HL-60 (cell line): ENCODE results near the gene DLEU7.
A peak's percentile ranks its signal among the peaks of the same experiment; 100 is the strongest.

Experiments
- CTCF ChIP-seq: IDR thresholded peaks from one replicate; pipeline ENCODE4 v1.5.1; 2011; ENCODE audit warnings: low read length, control low read depth, inconsistent platforms; ENCODE audit not compliant: insufficient read depth
- GABPA ChIP-seq: IDR thresholded peaks from 2 replicates; pipeline ENCODE4 v1.6.1; 2012; ENCODE audit warnings: low read depth
- POLR2AphosphoS5 ChIP-seq: IDR thresholded peaks from 2 replicates; pipeline ENCODE4 v1.6.1; 2012; ENCODE audit warnings: low read depth
- SPI1 ChIP-seq: IDR thresholded peaks from 2 replicates; pipeline ENCODE4 v1.6.1; 2012; ENCODE audit warnings: low read depth, mild to moderate bottlenecking, borderline replicate concordance

DNA sequence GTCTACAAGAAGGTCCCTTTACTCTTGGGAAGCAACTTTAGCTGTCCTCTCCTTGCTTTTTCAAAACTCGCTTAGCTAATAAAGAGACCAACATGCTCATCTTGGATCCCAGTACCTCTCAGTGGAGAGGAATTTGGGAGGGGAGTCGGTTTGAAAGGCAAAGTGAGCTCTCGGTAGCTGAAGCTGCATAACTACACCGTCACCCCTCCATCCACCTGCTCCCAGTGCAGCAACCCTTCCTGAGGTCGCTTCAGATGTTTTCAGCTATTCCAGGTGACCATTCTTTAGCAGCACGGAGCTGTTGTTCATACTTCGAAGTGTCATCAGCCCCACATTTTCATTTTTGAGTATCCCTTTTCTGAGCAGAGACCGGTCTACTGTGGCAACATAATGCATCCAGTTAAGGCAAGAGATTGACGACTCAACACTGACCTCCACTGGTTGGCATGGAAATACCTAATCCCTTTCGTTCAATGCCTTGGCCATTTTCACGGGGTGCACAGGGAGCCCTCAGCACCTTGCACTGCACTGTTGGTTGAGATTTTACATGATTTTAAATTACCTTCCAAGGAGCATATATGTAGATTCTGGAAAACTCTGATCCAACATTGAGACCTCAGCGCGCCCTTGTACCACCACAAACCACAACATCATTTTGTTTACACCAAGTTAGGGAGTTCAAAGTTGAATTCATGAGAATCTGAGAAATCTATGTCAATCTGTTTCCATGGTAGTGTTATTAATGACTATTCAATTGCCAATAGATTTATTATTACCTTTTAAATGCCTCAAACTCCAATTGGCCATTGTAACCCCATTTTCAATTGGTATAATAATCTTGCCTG, 42.2 kb downstream of the DLEU7 start:
- TF ChIP-seq CTCF (peak; percentile 56), SPI1 (no peak), POLR2AphosphoS5 (no peak), GABPA (no peak)
